Measurements from ENCODE around the gene CRYBA2.
A peak's percentile ranks its signal among the peaks of the same experiment; 100 is the strongest.

The CRYBA2 gene

GRCh38 chr2:219023045-219023605, 29.9 kb upstream of the CRYBA2 start:
- DNase-seq (ENCODE audit: low read depth), result no peak

GRCh38 chr2:219022616-219023015, 29.4 kb upstream of the CRYBA2 start:
- DNase-seq (ENCODE audit: low read depth), result no peak

- no peak for DNase-seq (ENCODE audit: low read depth)
These were observed 28.8 kb upstream of the CRYBA2 start for GRCh38 chr2:219022041-219022440.

GRCh38 chr2:219021591-219021990, 28.4 kb upstream of the CRYBA2 start:
- DNase-seq (ENCODE audit: low read depth), result no peak

- no peak for DNase-seq (ENCODE audit: low read depth)
These were observed 27.6 kb upstream of the CRYBA2 start for GRCh38 chr2:219020604-219021365.

GRCh38 chr2:219019436-219019835, 26.2 kb upstream of the CRYBA2 start:
- no peak for DNase-seq (ENCODE audit: low read depth)

- no peak for DNase-seq (ENCODE audit: low read depth)
These were observed 25.5 kb upstream of the CRYBA2 start for GRCh38 chr2:219018726-219019125.

GRCh38 chr2:219018286-219018685, 25.1 kb upstream of the CRYBA2 start:
- DNase-seq (ENCODE audit: low read depth), result no peak

- DNase-seq (ENCODE audit: low read depth), result no peak
These were observed 24.1 kb upstream of the CRYBA2 start for GRCh38 chr2:219017201-219017931.

GRCh38 chr2:219016721-219017120, 23.5 kb upstream of the CRYBA2 start:
- no peak for DNase-seq (ENCODE audit: low read depth)

GRCh38 chr2:219010873-219011272, 17.7 kb upstream of the CRYBA2 start:
- DNase-seq (ENCODE audit: low read depth), result no peak

GRCh38 chr2:219010162-219010756, 17.0 kb upstream of the CRYBA2 start:
- DNase-seq (ENCODE audit: low read depth), result no peak

- DNase-seq (ENCODE audit: low read depth), result no peak
These were observed 16.1 kb upstream of the CRYBA2 start for GRCh38 chr2:219009294-219009693.

GRCh38 chr2:219003979-219004378, 10.8 kb upstream of the CRYBA2 start:
- no peak for DNase-seq (ENCODE audit: low read depth)

- no peak for DNase-seq (ENCODE audit: low read depth)
These were observed 10.0 kb upstream of the CRYBA2 start for GRCh38 chr2:219003267-219003634.

- DNase-seq (ENCODE audit: low read depth), result no peak
These were observed 9.4 kb upstream of the CRYBA2 start for GRCh38 chr2:219002395-219003266.

- peak; percentile 45 for DNase-seq (ENCODE audit: low read depth)
These were observed 8.6 kb upstream of the CRYBA2 start for GRCh38 chr2:219001577-219002394.

GRCh38 chr2:219001100-219001576, 7.9 kb upstream of the CRYBA2 start:
- DNase-seq (ENCODE audit: low read depth), result no peak

GRCh38 chr2:219000569-219000960, 7.3 kb upstream of the CRYBA2 start:
- DNase-seq (ENCODE audit: low read depth), result no peak

- no peak for DNase-seq (ENCODE audit: low read depth)
These were observed 6.8 kb upstream of the CRYBA2 start for GRCh38 chr2:218999881-219000568.

Data from stimulated activated CD8-positive, alpha-beta memory T cell treated with anti-CD3 and anti-CD28 coated beads, Interleukin-12 subunit alpha, Interleukin-12 subunit beta, amount 100 ng/mL, for 4 hours (primary cell).